ENCODE measurements around the gene HPX.

Gene HPX

DNA sequence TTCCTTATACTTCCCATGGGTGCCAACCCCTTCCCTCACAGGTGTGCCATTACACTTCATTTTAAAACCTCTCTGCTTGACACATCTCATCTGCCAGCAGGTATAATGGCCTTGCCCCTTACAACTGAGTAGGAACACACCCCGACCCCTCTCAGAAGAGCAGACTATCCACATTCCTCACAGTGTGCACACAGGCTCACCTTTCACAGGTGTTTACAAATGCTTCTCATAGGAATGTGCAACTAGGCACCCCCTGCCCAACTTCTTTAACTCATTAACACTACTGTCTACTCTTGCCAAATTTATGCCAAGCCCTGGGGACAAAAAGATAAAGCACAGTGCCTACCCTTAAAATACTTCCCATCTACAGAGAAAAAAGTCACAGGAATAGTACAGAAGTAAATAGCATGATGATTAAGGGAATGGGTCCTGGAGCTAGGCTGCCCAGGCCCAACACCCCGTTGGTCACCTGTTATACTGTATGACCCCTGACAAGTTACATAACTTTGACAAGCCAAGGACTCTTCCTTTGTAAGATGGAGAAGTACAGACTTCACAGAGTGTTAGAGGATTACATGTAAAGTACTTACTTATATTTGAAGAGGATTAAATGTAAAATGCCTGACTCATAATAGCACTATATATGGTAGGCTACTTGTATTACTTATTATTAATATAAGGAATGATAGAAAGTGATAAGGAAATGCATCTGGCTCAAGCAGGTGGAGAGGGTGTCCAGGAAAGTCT is 17.7 kb upstream of the HPX start:
- no peak for DNase-seq

DNA sequence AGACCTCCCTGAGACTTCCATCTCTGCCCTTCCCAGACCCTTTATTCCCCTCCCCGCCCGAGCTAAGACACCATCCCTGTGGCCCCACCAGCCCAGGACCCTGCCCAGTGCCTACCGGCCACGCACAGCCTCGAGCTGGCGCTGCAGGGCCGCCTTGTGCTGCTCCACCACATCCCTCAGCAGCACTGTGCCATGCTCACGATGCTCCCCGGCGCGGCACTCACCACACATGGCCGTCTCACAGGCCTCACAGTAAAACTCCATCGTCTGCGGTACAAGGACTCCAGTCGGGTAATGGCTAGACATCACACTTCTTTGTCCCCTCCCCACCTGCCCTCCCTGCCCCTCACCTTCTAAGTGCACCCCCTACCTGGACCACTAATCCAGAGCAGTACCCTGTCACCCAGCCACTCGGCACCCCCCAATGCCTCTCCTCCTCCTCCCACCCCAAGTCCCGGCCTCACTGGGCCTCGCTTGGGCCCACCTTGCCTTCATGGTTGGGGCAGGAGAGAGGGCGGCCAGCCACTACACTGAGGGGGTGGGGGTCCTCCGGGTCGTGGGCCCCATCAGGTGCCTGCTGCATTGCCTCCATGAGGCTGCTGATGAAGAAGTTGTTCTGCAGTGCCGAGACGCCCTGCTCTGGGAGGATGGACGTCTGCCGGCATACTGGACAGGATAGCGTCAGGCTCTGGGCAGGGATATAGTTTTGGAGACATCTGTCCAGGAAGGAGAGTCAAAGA is 17.0 kb upstream of the HPX start:
- no peak for DNase-seq

DNA sequence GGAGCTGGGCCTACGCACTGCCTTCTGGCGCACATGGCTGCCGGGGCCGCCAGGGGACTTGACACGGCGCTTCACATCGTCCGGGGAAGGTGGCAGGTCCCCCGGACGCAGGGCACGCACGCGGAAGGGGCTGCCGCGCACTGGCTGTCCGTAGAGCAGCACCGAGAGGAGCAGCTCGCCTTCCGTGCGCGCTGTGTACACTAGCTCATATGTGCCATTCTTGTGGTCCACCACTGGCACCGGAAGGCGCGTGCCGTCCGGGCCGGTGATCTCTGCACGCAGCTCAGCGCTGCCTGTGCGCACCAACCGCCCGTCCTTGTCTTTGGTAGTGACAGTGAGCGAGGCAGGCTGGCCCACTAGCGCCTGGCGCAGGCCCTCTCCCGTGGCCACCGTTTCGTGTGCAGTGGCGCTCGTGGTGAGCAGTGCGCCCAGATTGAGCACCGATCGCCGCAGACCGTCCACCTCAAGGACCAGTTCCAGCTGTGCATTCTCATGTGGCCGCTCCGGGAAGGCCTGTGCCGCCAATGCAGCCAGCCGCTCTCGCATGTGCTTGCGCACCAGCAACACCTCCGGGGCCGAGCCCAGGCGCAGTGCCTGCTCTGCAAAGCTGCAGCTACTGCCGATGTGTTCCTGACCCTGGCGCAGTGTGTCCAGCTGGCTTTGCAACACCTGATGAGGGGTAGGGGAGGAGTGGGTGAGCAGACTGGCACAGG is 15.7 kb upstream of the HPX start:
- DNase-seq: no peak

DNA sequence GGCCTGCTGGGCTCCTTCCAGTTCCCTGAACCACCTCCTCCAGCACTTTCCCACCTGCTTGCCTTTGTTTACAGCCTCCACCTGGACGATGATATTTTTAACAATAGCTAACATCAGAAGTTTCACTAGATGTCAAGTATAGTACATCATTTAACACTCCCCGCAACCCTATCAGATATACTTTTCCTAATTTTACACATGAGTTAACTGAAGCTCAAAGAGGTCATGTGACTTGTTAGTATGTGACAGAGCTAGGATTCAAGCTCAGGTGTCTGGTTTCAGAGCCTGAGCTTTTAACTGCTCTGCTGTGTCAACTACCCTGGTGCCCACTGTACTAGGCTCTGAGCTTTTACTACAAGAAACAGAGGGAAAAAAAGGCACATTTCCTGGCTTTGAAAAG is 14.3 kb upstream of the HPX start:
- DNase-seq: no peak

DNA sequence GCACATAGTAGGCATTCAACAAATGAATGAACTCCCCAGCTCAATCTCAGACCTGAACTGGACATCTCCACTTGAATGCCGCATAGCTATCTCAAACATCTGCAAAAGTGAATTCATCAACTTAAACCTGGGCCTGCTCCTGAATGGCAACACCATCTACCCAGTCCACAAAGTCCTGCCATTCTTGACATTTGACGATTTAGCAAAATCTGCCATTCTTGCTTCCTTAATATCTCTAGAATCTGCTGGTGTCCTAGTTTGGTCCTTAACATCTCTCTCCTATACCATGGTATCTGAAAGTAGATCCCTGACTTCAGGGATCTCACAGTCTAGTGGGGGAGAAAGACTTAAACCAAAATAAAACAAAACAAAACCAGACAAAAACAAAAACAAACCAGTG is 12.4 kb upstream of the HPX start:
- DNase-seq: no peak

DNA sequence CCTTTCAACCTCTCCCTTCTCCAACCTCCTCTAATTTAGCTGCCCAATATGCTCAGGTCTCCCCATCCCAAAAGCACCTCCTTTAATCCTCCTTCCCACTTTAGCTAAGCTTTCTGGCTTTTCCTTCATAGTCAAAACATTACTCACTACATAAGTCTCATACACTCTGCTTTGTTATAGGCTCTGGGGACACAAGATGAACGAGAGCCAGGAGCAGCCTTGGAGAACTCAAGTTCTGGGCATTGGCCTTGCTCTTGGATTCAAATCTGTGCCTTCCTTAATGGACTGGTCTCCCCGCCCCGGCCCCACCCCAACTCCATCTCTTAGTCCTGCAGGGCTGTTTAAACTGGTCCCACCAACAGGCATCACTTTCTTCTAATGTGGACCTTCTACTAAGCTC is 11.4 kb upstream of the HPX start:
- no peak for DNase-seq

DNA sequence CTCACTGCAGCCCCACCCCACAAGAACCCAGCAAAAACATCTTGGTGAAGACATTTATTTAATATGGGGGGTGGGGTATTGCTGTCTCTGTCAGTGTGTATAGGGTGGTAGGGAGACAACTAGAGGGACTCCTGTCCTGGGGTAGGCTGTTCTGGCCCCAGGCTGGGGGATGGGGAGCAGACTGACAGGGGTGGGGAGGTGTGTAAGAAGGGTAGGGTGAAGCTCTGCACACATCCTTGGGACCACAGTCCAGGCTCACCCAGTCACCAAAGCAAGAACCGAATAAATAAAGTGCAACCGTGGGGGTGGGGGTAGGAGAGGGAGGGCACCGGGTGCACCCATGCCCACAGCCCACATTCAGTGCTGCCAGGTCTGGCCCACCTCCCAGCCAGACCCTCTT is 7.8 kb upstream of the HPX start:
- no peak for DNase-seq

DNA sequence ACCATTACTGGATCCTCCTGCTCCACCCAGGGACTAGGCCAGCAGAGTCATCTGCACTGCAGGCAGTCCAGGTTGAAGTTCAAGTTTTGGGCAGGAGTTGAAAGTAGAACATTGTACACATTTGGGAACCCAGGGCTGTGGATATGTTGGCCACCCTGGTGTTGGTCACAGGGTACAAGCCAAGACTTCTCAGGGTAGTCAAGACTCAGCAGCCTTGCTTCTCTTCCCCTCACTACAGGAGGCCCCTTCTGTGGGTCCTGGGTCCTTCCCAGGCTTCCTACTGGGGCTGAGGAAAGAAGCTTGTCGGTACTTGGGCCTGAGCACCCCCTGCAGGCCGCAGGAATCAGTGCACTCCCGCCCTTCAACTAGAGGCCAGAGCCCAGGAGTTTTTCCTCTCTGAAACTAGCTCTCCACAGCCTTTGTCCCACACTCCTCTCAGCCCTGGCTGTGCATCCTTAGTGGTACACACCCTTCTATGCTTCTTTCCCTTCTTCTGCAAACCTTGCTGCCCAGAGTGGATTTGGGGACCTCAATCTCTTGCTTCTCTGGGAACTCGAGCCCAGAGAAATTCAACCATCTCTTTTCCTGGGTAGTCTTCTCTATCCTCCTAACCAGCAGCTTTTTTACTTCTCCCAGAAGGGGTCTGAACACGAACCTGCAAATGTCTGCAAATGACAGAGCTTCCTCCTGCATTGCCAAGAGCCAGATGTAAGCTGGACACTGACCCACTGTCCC is 2.6 kb upstream of the HPX start:
- DNase-seq: no peak

DNA sequence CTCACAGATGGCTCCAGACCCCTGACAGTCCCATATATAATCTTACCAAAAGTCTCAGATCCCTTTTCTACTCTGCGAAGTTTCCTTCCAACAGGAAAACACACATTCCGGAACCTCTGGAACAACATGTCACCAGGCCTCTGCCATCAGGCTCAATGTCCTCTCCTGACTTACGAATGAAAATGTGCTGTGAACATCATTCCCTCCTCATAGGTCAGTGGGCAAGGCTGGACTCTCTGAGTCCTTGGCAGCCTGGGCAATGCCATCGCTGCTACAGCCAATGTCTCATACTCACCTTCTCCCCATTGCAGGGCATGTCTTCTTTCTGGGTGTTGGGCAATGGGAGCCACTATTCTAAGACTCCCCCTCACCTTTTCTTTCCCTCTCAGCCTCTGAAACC is 1.7 kb upstream of the HPX start:
- no peak for DNase-seq

DNA sequence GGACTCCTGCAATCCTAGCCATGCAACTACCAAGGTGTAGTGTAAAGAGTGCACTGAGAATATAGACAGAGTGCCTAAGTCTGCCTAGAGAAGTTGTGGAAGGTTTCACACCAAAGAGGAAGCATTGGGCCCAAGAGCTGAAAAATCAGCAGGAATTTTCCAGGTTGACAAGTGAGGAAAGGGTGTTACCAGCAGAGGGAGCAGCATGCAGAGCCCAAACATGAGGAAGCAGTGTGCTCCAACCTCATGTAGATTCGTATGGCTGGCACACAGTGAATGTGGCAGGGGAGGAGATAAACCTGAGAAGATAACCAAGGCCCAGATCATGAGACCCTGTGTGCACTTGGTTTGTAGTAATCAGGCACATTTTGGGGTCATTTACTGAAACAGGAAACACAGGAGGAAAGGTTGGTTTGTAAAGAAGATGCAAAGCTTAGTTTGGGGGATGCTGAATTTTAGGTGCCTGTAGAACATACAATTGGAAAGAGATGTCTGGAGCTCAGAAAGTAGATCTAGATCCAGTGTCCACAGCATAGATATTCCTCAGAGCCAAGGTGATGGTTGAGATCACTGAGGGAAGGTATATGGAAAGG is 1.7 kb downstream of the HPX start:
- DNase-seq: no peak

DNA sequence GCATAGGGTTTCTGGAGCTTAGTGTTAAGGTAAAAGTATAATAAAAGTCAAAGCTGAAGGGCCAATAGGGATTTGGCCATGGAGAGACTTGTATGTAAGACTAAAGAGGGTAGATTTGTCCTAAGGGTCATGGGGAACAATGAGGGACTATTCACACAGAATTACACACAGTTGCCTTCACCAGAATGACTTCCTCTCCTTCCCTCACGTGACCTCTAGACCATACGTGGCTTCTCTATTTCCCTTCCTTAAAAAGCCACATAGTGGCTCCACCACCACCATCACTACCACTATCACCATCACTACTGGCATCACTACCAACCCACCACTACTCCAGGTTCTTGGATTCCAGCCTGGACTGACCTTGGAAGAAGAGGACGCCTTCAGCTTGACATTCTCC is 2.8 kb downstream of the HPX start:
- no peak for DNase-seq

DNA sequence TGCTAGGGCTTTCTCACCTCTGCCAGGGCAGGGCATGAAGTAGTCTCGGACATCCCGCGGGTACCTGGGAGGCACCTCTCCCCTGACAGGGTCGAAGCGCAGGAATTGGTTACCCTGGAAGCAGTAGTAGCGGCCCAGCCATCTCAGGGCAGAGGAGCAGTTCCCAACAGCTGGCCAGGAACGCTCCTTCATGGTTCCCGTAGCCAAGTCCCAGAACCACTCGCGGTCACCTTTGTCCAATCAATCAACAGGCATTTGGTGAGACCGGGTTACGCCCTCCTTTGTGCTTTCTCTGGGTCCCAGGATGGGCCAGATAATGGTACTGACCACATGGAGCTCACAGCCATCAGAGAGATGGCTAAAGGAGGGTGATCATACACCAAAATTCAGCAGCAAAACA is 3.4 kb downstream of the HPX start:
- DNase-seq: no peak

DNA sequence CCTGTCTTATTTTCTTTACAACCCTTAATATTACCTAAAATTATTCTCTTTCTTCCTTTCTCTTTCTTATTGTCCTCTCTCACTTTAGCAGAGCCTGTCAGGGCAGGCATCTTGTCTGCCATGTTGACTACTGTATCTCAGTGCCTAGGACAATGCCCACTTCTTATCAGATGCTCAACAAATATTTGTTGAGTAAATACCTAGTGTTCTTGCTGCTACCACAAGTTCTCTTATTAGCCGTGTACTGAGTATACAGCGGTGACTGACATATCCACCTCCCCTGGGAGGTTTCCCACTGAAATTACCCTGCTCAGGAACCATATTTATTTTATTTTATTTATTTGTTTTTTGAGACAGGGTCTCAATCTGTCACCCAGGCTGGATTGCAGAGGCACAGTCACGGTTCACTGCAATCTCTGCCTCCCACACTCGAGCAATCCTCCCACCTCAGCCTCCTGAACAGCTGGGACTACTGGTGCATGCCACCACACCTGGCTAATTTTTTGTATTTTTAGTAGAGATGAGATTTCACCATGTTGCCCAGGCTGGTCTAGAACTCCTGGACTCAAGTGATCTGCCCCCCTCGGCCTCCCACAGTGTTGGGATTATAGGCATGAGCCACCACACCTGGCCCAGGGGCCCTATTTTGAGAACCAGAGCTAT is 6.7 kb downstream of the HPX start:
- no peak for DNase-seq

DNA sequence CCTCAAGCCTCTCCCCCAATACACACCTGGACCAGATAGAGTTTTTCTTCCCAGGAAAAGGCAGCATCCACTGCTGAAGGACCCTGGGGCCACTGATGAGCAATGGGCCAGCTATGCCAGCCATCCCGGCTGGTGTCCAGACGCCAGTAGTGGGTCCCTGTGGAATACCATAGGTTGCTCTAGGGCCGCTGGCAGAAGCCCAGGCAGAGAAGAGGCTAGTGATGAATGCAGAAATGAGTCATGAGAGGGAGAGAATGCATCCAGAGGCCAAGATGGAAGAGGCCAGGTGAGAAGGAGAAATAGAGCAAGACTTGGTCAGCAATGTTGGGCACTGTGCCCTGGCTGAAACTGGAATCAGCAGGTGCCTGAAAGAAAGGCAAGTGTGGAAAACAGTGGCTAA is 8.9 kb downstream of the HPX start:
- DNase-seq: no peak

DNA sequence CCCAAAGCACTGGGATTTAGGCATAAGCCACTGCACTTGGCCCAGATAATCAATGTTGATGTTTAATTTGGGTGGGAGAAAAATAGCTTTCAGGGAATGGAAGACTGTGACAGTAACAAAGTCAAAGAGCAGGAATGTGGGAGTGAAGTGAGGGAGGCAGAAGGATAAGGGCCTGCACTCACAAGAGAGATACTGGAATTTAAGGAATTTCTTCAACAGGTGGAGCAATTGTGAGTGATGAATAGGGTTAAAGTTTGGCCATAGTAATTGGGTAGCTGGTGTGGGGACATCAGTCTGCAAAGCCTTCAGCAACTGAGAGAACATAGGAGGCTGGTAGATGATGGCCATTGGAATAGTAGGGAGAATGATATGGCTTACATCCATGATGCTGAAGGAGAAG is 13.3 kb downstream of the HPX start:
- DNase-seq: no peak

DNA sequence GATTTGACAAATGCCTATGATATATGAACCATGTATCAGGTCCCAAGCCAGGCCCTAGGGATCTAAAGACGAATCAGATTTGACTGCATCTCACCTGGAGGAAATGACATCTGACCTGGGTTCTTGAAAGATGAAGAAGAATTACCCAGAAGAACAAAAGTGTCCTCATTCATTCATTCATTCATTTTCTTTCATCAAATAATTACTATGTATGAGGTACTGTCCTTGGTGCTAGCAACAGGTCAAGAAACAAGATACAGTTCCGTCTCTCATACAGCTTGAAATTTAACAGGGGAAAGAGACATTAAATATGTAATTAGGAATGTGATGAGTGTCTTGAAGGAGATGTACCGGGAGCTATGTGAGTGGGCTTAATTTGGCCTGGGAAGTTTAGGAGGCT is 20.1 kb downstream of the HPX start:
- DNase-seq: no peak

DNA sequence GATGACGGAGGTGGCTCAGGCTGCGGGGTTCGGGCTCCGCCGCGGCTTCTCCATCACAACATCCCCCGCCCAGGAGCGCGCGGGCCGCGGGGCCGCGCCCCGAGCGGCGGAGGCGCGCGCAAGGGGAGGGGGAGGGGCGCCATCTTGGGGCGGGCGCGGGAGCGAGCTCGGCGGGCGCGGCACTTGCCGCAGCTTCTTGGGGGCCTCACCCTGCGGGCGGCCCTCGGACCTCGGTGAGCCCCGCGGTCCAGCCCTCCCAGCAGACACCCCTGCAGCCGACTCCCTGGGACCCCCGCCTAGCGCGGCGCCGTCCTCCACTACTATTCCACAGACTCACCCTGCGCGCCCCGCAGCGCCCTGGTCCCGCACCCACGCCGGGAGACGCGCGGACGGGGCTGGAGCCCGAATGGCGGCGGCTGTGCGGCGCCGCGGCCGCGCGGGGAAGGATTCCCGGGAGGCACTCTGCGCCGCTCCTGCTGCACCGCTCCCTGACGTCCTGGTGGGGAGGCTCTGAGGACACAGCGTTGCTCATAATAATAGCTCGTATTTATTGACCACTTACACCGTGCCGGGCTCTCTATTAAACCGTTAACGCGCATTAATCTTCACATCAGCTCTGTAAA is 21.7 kb downstream of the HPX start, which contains the start of gene APBB1:
Gene APBB1, minus strand, starts transcription at position 86 of the 623 bp plus-strand sequence. CDS start 7,747 bp downstream, outside the sequence.
- no peak for DNase-seq

DNA sequence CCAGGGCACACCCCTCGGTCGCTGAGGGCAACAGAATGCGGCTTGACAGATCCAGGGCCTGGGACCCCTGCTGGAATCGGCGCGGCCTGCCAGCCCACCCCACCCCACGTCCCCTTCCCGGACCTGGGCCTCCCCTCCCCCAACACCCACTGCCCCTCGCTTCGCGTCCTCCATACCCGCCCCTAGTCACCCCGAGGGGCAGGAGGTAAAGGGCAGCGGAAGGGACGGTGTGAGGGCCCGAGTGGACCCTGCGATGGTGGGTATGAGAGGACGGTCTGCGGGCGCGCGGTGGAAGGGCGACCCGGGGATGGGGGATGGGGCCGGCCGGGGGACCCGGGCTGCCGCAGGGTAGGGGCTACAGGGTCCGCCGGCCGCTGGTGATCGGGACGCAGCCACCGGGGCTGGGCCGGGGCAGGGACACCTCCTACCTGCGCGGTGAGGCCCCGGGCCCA is 22.2 kb downstream of the HPX start:
- no peak for DNase-seq

DNA sequence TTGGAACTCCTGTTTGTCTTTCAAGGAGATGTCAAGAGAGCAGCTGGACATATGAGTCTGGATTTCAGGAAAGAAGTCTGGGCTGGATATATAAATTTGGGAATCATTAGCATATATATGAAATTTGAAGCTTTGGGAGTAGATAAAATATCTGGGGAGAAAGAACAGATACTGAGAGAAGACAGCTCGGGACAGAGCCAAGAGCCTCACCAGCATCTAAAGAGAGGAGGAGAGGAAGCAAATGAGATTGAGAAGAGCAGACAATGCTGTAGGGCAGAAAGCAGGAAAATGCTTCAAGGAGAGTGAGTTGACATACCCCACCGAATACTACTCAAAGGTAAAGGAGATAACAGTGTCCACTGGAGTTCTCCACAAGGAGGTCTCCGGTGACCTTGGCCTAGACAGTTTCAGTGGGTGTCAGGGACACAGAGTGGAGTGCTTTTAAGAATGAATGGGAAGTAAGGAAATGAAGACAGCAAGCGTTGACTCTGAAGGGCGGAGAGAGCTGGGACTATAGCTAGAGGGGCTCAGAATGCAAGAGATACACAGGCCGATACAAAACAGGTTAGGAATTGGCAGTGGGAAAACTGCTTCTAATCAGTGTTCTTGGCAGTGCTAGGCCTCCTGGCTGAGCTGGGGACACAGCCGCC is 22.8 kb downstream of the HPX start:
- DNase-seq: no peak

DNA sequence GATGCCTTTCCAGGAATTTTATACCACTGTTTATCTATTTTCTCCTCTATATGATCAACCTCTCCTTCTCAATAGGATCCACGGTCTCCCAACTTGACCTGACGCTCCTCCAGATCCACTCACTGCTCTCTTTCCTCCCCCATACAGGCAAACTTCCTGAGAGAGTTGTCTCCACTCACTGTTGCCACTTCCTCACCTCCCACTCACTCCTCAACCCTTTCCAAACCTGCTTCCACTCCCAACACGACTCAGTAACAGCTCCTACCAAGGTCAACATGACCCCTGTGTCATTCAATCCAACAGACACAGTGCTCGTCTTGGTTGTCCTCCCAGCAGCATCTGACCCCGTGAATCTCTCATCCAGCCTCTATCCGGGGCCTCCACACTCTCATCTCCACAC is 25.0 kb downstream of the HPX start:
- DNase-seq: no peak

DNA sequence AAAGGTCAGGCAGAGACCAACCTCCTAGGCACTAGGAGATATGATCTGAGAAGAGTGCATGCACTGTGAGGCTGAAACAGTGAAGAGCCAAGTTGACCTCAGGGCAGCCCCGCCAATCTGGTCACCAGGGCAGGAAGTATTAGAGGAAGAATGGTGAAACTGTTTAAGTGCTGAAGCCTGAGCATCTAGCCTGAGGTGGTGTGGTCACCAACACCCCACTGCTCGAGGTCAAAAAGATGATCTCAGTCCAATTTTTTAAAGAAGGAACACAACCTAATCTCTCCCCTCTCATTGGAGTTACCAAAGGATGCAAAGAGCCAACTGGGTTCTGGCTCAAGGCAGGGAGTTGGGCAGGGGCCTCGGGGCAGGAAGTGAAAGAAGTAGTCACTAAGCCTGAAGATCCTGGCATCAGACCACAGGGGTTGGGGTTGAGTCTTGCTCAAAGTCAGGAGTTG is 25.9 kb downstream of the HPX start:
- DNase-seq: no peak

All from cerebellar nuclear complex (tissue), 1 donor.